K562 (cell line): ENCODE data around the gene RSPH6A. TPM values are rescaled to one million over a fixed set of nuclear protein-coding genes. Genes with fewer than 3 reads are reported as not detected.

Source experiments
- BACH1 ChIP-seq: fragments of 200-800 bp; sonication (Bioruptor generic); IDR thresholded peaks from 2 replicates; pipeline ENCODE4 v1.6.1; 2016; ENCODE audit warnings: missing genetic modification characterization, missing compliant biosample characterization
- BRD9 ChIP-seq: fragments of 450-650 bp; IDR thresholded peaks from 2 replicates; pipeline ENCODE4 v1.6.1; 2018; ENCODE audit warnings: low read depth; ENCODE audit not compliant: partially characterized antibody
- FOXK1 ChIP-seq: sonication (generic); formaldehyde crosslinking; IDR thresholded peaks from 2 replicates; pipeline ENCODE4 v1.8.0; 2022; ENCODE audit warnings: missing genetic modification reagents, mild to moderate bottlenecking, borderline replicate concordance
- GTF2A2 ChIP-seq: IDR thresholded peaks from 2 replicates; pipeline ENCODE4 v1.6.1; 2016; ENCODE audit warnings: mild to moderate bottlenecking, missing genetic modification characterization, missing compliant biosample characterization
- HEY1 ChIP-seq: fragments of 250-450 bp; sonication (Bioruptor Pico); IDR thresholded peaks from 2 replicates; pipeline ENCODE4 v1.5.0; 2020; ENCODE audit warnings: mild to moderate bottlenecking, moderate library complexity, borderline replicate concordance
- KDM5B ChIP-seq: fragments of 200-600 bp; sonication (generic); IDR thresholded peaks from 2 replicates; pipeline ENCODE4 v1.6.1; 2012; ENCODE audit warnings: low read depth, mild to moderate bottlenecking, moderate library complexity, low read length, control low read depth, inconsistent platforms; ENCODE audit not compliant: insufficient replicate concordance
- KLF6 ChIP-seq: fragments of 250-450 bp; sonication (Bioruptor Pico); IDR thresholded peaks from 2 replicates; pipeline ENCODE4 v1.4.0; 2020; ENCODE audit warnings: mild to moderate bottlenecking, moderate library complexity, borderline replicate concordance
- NCOA2 ChIP-seq, 2 experiments: fragments of 450-650 bp; IDR thresholded peaks; 2 replicates each; pipeline ENCODE4 v1.6.1; 2018; ENCODE audit warnings: mild to moderate bottlenecking in 2 of 2, moderate library complexity in 1 of 2; ENCODE audit not compliant: partially characterized antibody in 2 of 2
- SUPT5H ChIP-seq: fragments of 450-650 bp; IDR thresholded peaks from 2 replicates; pipeline ENCODE4 v1.6.1; 2016
- TEAD1 ChIP-seq, 2 experiments: fragments of 450-650 bp in 1 of 2; sonication (generic) in 1 of 2; formaldehyde crosslinking; IDR thresholded peaks; 2 replicates each; pipeline versions ENCODE4 v1.4.0 to v1.8.0; 2020 to 2022; ENCODE audit warnings: mild to moderate bottlenecking in 2 of 2, missing genetic modification reagents in 1 of 2
- ZNF785 ChIP-seq: fragments of 250-450 bp; sonication (Bioruptor Pico); IDR thresholded peaks from 2 replicates; pipeline ENCODE4 v1.4.0; 2020; ENCODE audit warnings: mild to moderate bottlenecking
- polyA plus RNA-seq, 8 experiments: library from polyadenylated mRNA; depleted of rRNA in 4 of 8; stranded (reverse) in 5 of 8; unstranded in 3 of 8; fragments of >200 nt; fragmentation: Nextera tagmentation in 2 of 8; fragmentation: Illumina TruSeq in 1 of 8; extraction: Ambion mirVana in 2 of 8; extraction: Trizol in 1 of 8; gene quantifications; 2 replicates each; pipeline versions ENCODE4 v1.2.1 to v1.2.3, GENCODE V29; 2011 to 2014; ENCODE audit warnings: inconsistent platforms in 1 of 8, missing spikeins in 1 of 8
- total RNA-seq, 7 experiments: library from RNA; depleted of rRNA in 6 of 7; stranded (reverse); fragments of >200 nt in 6 of 7; fragmentation: Illumina TruSeq in 2 of 7; extraction: Trizol in 2 of 7; gene quantifications; 2 replicates each; pipeline versions ENCODE4 v1.2.1 to v1.2.3, GENCODE V29; 2011 to 2021; ENCODE audit warnings: low replicate concordance in 1 of 7
- TF ChIP-seq, protein P1 (sequence below), 2 experiments: fragments of 450-650 bp; IDR thresholded peaks; 2 replicates each; pipeline ENCODE4 v1.6.1; 2018; ENCODE audit warnings: mild to moderate bottlenecking in 2 of 2, low read depth in 1 of 2; ENCODE audit not compliant: partially characterized antibody in 2 of 2
- TF ChIP-seq, protein P2 (sequence below), 2 experiments: fragments of 450-650 bp in 1 of 2; sonication (generic) in 1 of 2; formaldehyde crosslinking; conservative IDR thresholded peaks; 2 replicates each; pipeline versions ENCODE4 v1.4.0 to v1.8.1; 2020 to 2022; ENCODE audit warnings: mild to moderate bottlenecking in 1 of 2, missing genetic modification reagents in 1 of 2
- TF ChIP-seq, protein P3 (sequence below): fragments of 450-650 bp; IDR thresholded peaks from 2 replicates; pipeline ENCODE4 v1.6.1; 2018; ENCODE audit not compliant: partially characterized antibody
- TF ChIP-seq, protein P4 (sequence below): sonication (generic); formaldehyde crosslinking; IDR thresholded peaks from 2 replicates; pipeline ENCODE4 v1.8.0; 2022; ENCODE audit warnings: missing genetic modification reagents, mild to moderate bottlenecking, moderate library complexity, borderline replicate concordance

The RSPH6A gene
- total and polyA plus RNA-seq, 9 of the 15 experiments (the other 6 are each of a cell fraction or from before 2014, with no cell fraction given) = 0.03 to 0.15 (median 0.07) TPM; not detected in 5

DNA sequence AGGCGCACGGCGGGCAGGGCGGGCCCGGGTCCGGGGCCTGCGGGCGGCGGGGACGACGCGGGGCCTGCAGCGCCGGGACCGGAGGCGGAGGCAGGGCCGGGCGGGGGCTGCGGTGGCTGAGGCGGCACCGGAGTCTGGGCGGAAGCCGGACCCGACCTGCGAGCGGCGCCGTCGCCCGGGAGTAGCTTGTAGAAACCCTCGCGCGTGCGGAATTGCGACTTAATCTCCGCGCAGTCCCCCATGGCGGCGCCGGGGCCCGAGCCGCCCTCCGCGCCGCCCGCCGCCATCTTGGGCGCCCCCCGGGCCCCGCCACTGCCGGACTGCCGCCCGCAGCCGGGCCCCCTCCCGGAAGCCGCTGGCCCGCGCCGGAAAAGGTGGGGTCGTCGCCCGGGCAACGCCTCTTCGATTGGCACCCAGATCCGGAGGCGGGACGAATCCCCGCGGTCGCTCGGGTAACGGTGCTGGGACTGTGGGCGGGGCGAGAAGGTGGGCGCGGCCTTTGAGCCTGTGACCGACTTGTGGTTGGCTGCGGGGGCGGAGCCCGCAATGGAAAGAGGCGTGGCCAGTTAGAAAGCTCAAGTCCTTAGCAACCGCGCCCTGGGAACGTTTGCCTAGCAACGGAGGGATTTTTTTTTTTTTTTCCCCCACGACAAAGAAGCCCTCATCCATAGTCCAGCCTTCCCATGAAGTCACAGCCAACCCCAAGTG is 22.5 kb downstream of the RSPH6A start, which contains the start of gene DMWD (continued):
- TF ChIP-seq, protein P1, sequence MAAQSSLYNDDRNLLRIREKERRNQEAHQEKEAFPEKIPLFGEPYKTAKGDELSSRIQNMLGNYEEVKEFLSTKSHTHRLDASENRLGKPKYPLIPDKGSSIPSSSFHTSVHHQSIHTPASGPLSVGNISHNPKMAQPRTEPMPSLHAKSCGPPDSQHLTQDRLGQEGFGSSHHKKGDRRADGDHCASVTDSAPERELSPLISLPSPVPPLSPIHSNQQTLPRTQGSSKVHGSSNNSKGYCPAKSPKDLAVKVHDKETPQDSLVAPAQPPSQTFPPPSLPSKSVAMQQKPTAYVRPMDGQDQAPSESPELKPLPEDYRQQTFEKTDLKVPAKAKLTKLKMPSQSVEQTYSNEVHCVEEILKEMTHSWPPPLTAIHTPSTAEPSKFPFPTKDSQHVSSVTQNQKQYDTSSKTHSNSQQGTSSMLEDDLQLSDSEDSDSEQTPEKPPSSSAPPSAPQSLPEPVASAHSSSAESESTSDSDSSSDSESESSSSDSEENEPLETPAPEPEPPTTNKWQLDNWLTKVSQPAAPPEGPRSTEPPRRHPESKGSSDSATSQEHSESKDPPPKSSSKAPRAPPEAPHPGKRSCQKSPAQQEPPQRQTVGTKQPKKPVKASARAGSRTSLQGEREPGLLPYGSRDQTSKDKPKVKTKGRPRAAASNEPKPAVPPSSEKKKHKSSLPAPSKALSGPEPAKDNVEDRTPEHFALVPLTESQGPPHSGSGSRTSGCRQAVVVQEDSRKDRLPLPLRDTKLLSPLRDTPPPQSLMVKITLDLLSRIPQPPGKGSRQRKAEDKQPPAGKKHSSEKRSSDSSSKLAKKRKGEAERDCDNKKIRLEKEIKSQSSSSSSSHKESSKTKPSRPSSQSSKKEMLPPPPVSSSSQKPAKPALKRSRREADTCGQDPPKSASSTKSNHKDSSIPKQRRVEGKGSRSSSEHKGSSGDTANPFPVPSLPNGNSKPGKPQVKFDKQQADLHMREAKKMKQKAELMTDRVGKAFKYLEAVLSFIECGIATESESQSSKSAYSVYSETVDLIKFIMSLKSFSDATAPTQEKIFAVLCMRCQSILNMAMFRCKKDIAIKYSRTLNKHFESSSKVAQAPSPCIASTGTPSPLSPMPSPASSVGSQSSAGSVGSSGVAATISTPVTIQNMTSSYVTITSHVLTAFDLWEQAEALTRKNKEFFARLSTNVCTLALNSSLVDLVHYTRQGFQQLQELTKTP (IDR thresholded peaks at IDR 0.05; ENCODE audit: low read depth in 1 of 2, partially characterized antibody in 2 of 2) = no peak
- TF ChIP-seq ZNF785 = no peak
- TF ChIP-seq, protein P2, sequence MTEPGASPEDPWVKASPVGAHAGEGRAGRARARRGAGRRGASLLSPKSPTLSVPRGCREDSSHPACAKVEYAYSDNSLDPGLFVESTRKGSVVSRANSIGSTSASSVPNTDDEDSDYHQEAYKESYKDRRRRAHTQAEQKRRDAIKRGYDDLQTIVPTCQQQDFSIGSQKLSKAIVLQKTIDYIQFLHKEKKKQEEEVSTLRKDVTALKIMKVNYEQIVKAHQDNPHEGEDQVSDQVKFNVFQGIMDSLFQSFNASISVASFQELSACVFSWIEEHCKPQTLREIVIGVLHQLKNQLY (CRISPR knock-in tag; conservative IDR thresholded peaks at IDR 0.05) = no peak
- no peak for TF ChIP-seq NCOA2 (IDR thresholded peaks at IDR 0.05; ENCODE audit: partially characterized antibody in 2 of 2)
- TF ChIP-seq, protein P3, sequence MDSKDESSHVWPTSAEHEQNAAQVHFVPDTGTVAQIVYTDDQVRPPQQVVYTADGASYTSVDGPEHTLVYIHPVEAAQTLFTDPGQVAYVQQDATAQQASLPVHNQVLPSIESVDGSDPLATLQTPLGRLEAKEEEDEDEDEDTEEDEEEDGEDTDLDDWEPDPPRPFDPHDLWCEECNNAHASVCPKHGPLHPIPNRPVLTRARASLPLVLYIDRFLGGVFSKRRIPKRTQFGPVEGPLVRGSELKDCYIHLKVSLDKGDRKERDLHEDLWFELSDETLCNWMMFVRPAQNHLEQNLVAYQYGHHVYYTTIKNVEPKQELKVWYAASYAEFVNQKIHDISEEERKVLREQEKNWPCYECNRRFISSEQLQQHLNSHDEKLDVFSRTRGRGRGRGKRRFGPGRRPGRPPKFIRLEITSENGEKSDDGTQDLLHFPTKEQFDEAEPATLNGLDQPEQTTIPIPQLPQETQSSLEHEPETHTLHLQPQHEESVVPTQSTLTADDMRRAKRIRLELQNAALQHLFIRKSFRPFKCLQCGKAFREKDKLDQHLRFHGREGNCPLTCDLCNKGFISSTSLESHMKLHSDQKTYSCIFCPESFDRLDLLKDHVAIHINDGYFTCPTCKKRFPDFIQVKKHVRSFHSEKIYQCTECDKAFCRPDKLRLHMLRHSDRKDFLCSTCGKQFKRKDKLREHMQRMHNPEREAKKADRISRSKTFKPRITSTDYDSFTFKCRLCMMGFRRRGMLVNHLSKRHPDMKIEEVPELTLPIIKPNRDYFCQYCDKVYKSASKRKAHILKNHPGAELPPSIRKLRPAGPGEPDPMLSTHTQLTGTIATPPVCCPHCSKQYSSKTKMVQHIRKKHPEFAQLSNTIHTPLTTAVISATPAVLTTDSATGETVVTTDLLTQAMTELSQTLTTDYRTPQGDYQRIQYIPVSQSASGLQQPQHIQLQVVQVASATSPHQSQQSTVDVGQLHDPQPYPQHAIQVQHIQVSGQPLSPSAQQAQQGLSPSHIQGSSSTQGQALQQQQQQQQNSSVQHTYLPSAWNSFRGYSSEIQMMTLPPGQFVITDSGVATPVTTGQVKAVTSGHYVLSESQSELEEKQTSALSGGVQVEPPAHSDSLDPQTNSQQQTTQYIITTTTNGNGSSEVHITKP = no peak
- TF ChIP-seq GTF2A2 (tag) = no peak
- TF ChIP-seq BRD9 = no peak
- TF ChIP-seq KDM5B = no peak
- TF ChIP-seq HEY1 = no peak
- no peak for TF ChIP-seq TEAD1 (CRISPR knock-in tag; IDR thresholded peaks at IDR 0.05)
- TF ChIP-seq KLF6 (CRISPR knock-in tag) = no peak
- TF ChIP-seq SUPT5H = no peak
- TF ChIP-seq, protein P4, sequence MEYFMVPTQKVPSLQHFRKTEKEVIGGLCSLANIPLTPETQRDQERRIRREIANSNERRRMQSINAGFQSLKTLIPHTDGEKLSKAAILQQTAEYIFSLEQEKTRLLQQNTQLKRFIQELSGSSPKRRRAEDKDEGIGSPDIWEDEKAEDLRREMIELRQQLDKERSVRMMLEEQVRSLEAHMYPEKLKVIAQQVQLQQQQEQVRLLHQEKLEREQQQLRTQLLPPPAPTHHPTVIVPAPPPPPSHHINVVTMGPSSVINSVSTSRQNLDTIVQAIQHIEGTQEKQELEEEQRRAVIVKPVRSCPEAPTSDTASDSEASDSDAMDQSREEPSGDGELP (CRISPR knock-in tag) = peak; percentile 69; the same call in 1 of the 2 replicates
- TF ChIP-seq FOXK1 (CRISPR knock-in tag) = no peak
- no peak for TF ChIP-seq BACH1
